ENCODE results near the gene ZIC1. TPM values are rescaled to one million over a fixed set of nuclear protein-coding genes. Genes with fewer than 3 reads are reported as not detected.

Gene ZIC1
- total and polyA plus RNA-seq, 9 donors, result 0.05 to 0.45 (median 0.14) TPM; not detected in 5

DNA sequence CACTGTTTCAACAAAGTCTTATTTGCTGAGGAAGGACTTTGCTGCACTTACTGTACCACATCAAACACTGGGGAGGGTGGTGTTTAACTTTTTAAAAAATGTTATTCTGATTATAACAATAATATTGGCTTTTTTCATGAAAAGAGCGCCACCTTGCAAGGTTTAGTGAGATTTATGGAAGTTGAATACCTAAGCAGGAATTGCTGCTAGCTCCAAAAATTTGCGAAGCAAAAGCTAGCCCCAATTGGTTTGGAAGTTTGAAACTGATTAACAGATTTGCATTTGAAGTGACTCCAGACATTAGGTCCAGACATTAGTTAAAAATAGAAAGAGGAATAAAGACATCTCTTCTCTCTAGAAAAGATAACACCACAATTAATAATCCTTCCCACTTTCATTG lies 6.7 kb downstream of the ZIC1 start:
- Histone ChIP-seq H3K4me3 (no peak overlapping the region), H3K27me3 (no peaks in the 10 kb centered on the region), H3K9me3 (no peaks in the 10 kb centered on the region), H3K27ac (no peak overlapping the region), H3K4me1 (ENCODE audit: insufficient read depth) (peaks cover 9% of the 10 kb centered on the region), H3K36me3 (no peaks in the 10 kb centered on the region)
- intact Hi-C loops (cut with DNase I), result no loop called here
- WGBS, 3 donors, result 8 to 9% (median 8%) methylated on average over 2 of the region's 2 CpGs
- TF ChIP-seq EP300 (IDR thresholded peaks at IDR 0.05), result no peak
- TF ChIP-seq POLR2A (IDR thresholded peaks at IDR 0.05), result no peak
- TF ChIP-seq, protein P1, sequence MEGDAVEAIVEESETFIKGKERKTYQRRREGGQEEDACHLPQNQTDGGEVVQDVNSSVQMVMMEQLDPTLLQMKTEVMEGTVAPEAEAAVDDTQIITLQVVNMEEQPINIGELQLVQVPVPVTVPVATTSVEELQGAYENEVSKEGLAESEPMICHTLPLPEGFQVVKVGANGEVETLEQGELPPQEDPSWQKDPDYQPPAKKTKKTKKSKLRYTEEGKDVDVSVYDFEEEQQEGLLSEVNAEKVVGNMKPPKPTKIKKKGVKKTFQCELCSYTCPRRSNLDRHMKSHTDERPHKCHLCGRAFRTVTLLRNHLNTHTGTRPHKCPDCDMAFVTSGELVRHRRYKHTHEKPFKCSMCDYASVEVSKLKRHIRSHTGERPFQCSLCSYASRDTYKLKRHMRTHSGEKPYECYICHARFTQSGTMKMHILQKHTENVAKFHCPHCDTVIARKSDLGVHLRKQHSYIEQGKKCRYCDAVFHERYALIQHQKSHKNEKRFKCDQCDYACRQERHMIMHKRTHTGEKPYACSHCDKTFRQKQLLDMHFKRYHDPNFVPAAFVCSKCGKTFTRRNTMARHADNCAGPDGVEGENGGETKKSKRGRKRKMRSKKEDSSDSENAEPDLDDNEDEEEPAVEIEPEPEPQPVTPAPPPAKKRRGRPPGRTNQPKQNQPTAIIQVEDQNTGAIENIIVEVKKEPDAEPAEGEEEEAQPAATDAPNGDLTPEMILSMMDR (IDR thresholded peaks at IDR 0.05), result no peak
- DNase-seq, result no peak

DNA sequence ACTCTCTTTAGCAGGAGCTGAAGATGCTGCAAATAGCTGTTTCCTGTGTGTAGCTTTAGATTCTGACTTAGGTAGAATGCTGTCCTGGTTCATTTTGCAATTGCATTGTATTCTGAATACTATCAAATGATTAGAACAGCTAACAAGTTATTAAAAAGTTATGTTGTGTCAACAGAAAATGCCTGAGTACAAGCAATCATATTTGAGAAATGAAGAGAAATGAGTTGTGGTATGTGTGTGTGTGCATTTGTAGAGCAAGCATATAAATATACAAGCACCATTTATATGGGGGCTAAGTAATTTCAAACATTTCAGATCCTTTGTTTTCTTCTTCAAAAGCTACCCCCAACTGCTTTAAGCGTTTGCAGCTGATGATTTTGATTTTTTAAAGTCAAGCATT lies 7.8 kb downstream of the ZIC1 start:
- TF ChIP-seq, protein P1 (IDR thresholded peaks at IDR 0.05), result no peak
- no peak for TF ChIP-seq POLR2A (IDR thresholded peaks at IDR 0.05)
- no peak for TF ChIP-seq EP300 (IDR thresholded peaks at IDR 0.05)
- no peak overlapping the region for H3K4me3 ChIP-seq
- no peaks in the 10 kb centered on the region for H3K9me3 ChIP-seq
- intact Hi-C loops (cut with DNase I), result no loop called here
- DNase-seq, result no peak
- peaks cover 7% of the 10 kb centered on the region for H3K4me1 ChIP-seq (ENCODE audit: insufficient read depth)
- no peak overlapping the region for H3K27ac ChIP-seq
- WGBS, 3 donors, result 4 to 11% (median 6%) methylated on average over 1 of the region's 1 CpG
- no peaks in the 10 kb centered on the region for H3K36me3 ChIP-seq
- no peaks in the 10 kb centered on the region for H3K27me3 ChIP-seq

DNA sequence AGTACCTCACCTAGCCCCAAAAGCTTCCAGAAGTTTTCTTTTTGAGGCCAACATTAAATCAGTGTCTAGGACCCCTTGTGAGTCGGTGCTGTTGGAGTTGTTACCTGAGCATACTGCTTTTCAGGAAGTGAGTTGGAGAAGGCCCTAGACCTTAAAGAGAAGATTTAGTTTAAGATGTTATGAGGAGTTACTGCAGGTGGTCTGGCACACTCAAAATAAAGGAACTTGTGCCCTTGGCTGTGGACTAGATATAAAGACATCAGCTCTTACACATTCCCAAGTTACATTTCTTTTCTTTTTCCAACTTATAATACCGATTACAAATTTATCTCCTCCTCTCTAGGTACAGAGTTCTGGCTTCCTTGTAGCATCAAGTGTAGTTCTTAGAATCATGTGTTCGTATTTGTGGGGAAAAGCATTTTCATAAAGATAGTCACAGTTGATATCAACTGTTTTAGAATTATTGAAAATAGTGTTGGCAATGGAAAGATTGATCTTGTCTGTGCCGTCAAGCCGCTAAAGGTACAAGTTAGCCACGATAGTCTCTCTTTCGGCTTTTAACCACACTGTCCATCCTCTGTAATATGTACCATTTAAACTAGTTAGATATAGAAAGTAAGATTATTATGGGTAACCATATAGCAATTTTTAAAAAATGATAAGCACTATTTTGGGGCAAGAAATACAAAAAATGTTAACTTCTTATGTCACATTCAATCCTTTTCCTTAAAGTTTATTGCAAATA lies 8.6 kb downstream of the ZIC1 start:
- TF ChIP-seq, protein P1 (IDR thresholded peaks at IDR 0.05), result no peak
- no peak for TF ChIP-seq POLR2A (IDR thresholded peaks at IDR 0.05)
- TF ChIP-seq EP300 (IDR thresholded peaks at IDR 0.05), result no peak
- no peak for DNase-seq
- Histone ChIP-seq H3K4me3 (no peak overlapping the region), H3K27ac (no peak overlapping the region), H3K4me1 (ENCODE audit: insufficient read depth) (peaks cover 7% of the 10 kb centered on the region), H3K9me3 (no peaks in the 10 kb centered on the region), H3K27me3 (no peaks in the 10 kb centered on the region), H3K36me3 (no peaks in the 10 kb centered on the region)
- intact Hi-C loops (cut with DNase I), result no loop called here
- WGBS, 3 donors, result 45 to 53% (median 53%) methylated on average over 7 of the region's 7 CpGs

DNA sequence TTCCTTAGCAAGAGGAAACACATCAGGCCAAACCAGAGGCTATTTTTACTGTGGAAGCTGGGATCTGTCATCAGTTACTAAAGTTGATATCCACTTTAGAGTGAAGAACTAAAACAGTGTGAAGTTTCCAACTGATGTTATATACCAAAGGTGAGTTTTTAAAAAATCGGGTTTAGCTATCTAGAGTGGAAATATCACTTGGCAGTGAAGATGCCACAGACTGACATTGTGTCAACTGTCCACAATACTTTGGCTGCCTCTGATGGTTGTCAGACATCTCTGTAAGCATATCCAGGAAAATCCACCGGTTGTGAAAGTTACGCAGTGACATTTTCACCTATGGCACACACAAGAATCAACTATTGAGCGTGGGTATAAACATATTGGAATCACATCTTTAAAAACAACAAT lies 9.2 kb downstream of the ZIC1 start:
- no peaks in the 10 kb centered on the region for H3K36me3 ChIP-seq
- H3K27me3 ChIP-seq, result no peaks in the 10 kb centered on the region
- TF ChIP-seq EP300 (IDR thresholded peaks at IDR 0.05) (no peak), POLR2A (IDR thresholded peaks at IDR 0.05) (no peak)
- TF ChIP-seq, protein P1 (IDR thresholded peaks at IDR 0.05), result no peak
- H3K9me3 ChIP-seq, result no peaks in the 10 kb centered on the region
- no peak overlapping the region for H3K27ac ChIP-seq
- H3K4me3 ChIP-seq, result no peak overlapping the region
- peaks cover 4% of the 10 kb centered on the region for H3K4me1 ChIP-seq (ENCODE audit: insufficient read depth)
- WGBS, 3 donors, result 28 to 36% (median 32%) methylated on average over 4 of the region's 4 CpGs
- intact Hi-C loops (cut with DNase I), result no loop called here
- no peak for DNase-seq
